HepG2 (cell line): ENCODE measurements around the gene STK11. TPM values are rescaled to one million over a fixed set of nuclear protein-coding genes. Genes with fewer than 3 reads are reported as not detected.

Experiments used
- ATAC-seq: fragments of 200-7000 bp; cut with Tn5 transposase; 3 replicates; pipeline ENCODE4 v1.9.1; 2020; ENCODE audit warnings: mild to moderate bottlenecking, moderate library complexity
- BruUV-seq: library from RNA; stranded (reverse); fragments of 400-500 nt; replicated peaks from 2 replicates; lab custom pipeline; 2021; lab: Mats Ljungman, UMichigan
- CTCF ChIA-PET: fragments of 300-600 bp; formaldehyde crosslinking; extraction: SDS; loops from one replicate; lab custom pipeline; 2021; ENCODE audit warnings: low total read pairs, inconsistent platforms, low intra/inter-chr PET ratio; lab: Yijun Ruan, JAX
- POLR2A ChIA-PET: fragments of 350-600 bp; sonication (Branson Sonifier 250); formaldehyde crosslinking; loops from one replicate; lab custom pipeline; 2020; ENCODE audit warnings: antibody characterized with exemption, inconsistent platforms; lab: Yijun Ruan, JAX
- DNase-seq: peaks from one replicate; pipeline ENCODE4 v3.0.0-alpha.2; 2015; ENCODE audit warnings: low spot score
- FAIRE-seq: peaks from 3 replicates; lab custom pipeline; 2011; peaks lifted over from hg19 to GRCh38; lab: Jason Lieb, UNC
- H2AFZ ChIP-seq: one replicate; pipeline ENCODE4 v1.6.1; 2011; ENCODE audit warnings: low read length, inconsistent platforms
- H3K27ac ChIP-seq: fragments of 300-600 bp; 3 replicates; pipeline ENCODE4 v1.8.0; 2011; ENCODE audit warnings: mixed run types, mild to moderate bottlenecking, mixed read lengths, low read length, inconsistent platforms; ENCODE audit not compliant: insufficient read depth; ENCODE audit errors: extremely low read length
- H3K27me3 ChIP-seq, 2 experiments: fragments of 200-600 bp in 1 of 2; 2 replicates in 1 of 2; 3 replicates in 1 of 2; pipeline versions ENCODE4 v1.6.0 to v1.8.0; 2011; ENCODE audit warnings: low read length in 2 of 2, mild to moderate bottlenecking in 2 of 2, moderate library complexity in 2 of 2, inconsistent platforms in 1 of 2; ENCODE audit not compliant: insufficient read depth in 2 of 2, control insufficient read depth in 1 of 2
- H3K36me3 ChIP-seq, 2 experiments: fragments of 200-600 bp in 1 of 2; replicated peaks in 1 of 2; 2 replicates in 1 of 2; 3 replicates in 1 of 2; pipeline versions ENCODE4 v1.5.1 to v1.8.0; 2011; ENCODE audit warnings: low read length in 2 of 2, inconsistent platforms in 1 of 2; ENCODE audit not compliant: insufficient read depth in 2 of 2, control insufficient read depth in 1 of 2
- H3K4me1 ChIP-seq: 2 replicates; pipeline ENCODE4 v1.5.1; 2012; ENCODE audit warnings: low read length, inconsistent platforms; ENCODE audit not compliant: insufficient read depth
- H3K4me2 ChIP-seq: 2 replicates; pipeline ENCODE4 v1.6.0; 2011; ENCODE audit warnings: low read depth, low read length, inconsistent platforms
- H3K4me3 ChIP-seq, 3 experiments: fragments of 200-600 bp in 1 of 3; sonication (generic), shearing (Covaris generic) in 1 of 3; replicated peaks in 1 of 3; 2 replicates each; pipeline ENCODE4 v1.5.1; 2011 to 2016; ENCODE audit warnings: low read length in 3 of 3, inconsistent platforms in 2 of 3, low read depth in 2 of 3, mild to moderate bottlenecking in 2 of 3, control low read depth in 1 of 3, mixed read lengths in 1 of 3; ENCODE audit not compliant: insufficient read depth in 1 of 3
- H3K79me2 ChIP-seq: one replicate; pipeline ENCODE4 v1.6.1; 2011; ENCODE audit warnings: low read length, inconsistent platforms; ENCODE audit not compliant: insufficient read depth
- H3K9ac ChIP-seq: 2 replicates; pipeline ENCODE4 v1.6.0; 2011; ENCODE audit warnings: mild to moderate bottlenecking, low read depth, low read length, inconsistent platforms; ENCODE audit not compliant: insufficient read depth
- H3K9me3 ChIP-seq: 2 replicates; pipeline ENCODE4 v1.5.1; 2012; ENCODE audit warnings: mild to moderate bottlenecking, low read length
- H4K20me1 ChIP-seq: 2 replicates; pipeline ENCODE4 v1.6.0; 2011; ENCODE audit warnings: inconsistent platforms, mild to moderate bottlenecking, low read length, moderate library complexity; ENCODE audit not compliant: insufficient read depth
- AGO1 ChIP-seq: fragments of 200-400 bp; formaldehyde crosslinking; IDR thresholded peaks from 2 replicates; pipeline ENCODE4 v1.6.1; 2017; ENCODE audit warnings: mild to moderate bottlenecking, low read depth, low read length, moderate library complexity; ENCODE audit not compliant: poor library complexity, severe bottlenecking
- NCOA5 ChIP-seq: sonication (generic); formaldehyde crosslinking; IDR thresholded peaks from 2 replicates; pipeline ENCODE4 v1.4.0; 2020; ENCODE audit warnings: missing genetic modification reagents
- PCBP1 ChIP-seq: fragments of 200-400 bp; formaldehyde crosslinking; IDR thresholded peaks from 2 replicates; pipeline ENCODE4 v1.6.1; 2017; ENCODE audit warnings: mild to moderate bottlenecking, low read depth, low read length, borderline replicate concordance
- POLR2A ChIP-seq, 2 experiments: IDR thresholded peaks; 2 replicates each; pipeline ENCODE4 v1.6.1; 2011; ENCODE audit warnings: low read depth in 2 of 2, low read length in 2 of 2, mild to moderate bottlenecking in 1 of 2, moderate library complexity in 1 of 2; ENCODE audit not compliant: insufficient read depth in 1 of 2
- POLR2G ChIP-seq: fragments of 200-400 bp; formaldehyde crosslinking; IDR thresholded peaks from 2 replicates; pipeline ENCODE4 v1.6.1; 2018; ENCODE audit warnings: mild to moderate bottlenecking, low read depth, low read length, moderate library complexity
- ZNF530 ChIP-seq: sonication (generic); formaldehyde crosslinking; IDR thresholded peaks from 2 replicates; pipeline ENCODE4 v1.5.0; 2020; ENCODE audit warnings: low read depth, mild to moderate bottlenecking, missing genetic modification reagents
- WGBS: methylation state at CpG from one replicate; pipeline ENCODE4 v1.1.6; 2017; ENCODE audit warnings: low lambda C conversion rate; 5-methylcytosine and 5-hydroxymethylcytosine counted together
- in situ Hi-C: cut with HindIII; loops from 2 replicates; pipeline ENCODE4 v1.10.0; 2017; ENCODE audit warnings: low pct_unique_long_range_greater_than_20kb; ENCODE audit not compliant: extremely low pct_ligation_motif_present
- intact Hi-C: fragments of 100-400 bp; cut with micrococcal nuclease; formaldehyde crosslinking; loops from one replicate; pipeline ENCODE4 v1.10.0; 2022; ENCODE audit not compliant: unreplicated experiment
- polyA plus RNA-seq, 8 experiments: library from polyadenylated mRNA; depleted of rRNA in 3 of 8; stranded (reverse) in 7 of 8; unstranded in 1 of 8; fragments of >200 nt; fragmentation: Illumina TruSeq in 4 of 8; extraction: Trizol in 4 of 8; gene quantifications; 2 replicates each; pipeline versions ENCODE4 v1.2.1 to v1.2.3, GENCODE V29; 2011 to 2016; ENCODE audit warnings: low read depth in 4 of 8, missing spikeins in 1 of 8, mixed read lengths in 1 of 8; ENCODE audit not compliant: insufficient read depth in 1 of 8
- total RNA-seq, 5 experiments: library from RNA; depleted of rRNA; stranded (reverse); fragments of >200 nt; fragmentation: Illumina TruSeq; extraction: Trizol; gene quantifications; 2 replicates each; pipeline ENCODE4 v1.2.3, GENCODE V29; 2016; ENCODE audit warnings: low read depth in 1 of 5

STK11 gene
- total and polyA plus RNA-seq, 2 of the 13 experiments (the other 11 are each of a cell fraction or from before 2014, with no cell fraction given): 27.5 to 43.6 TPM

DNA sequence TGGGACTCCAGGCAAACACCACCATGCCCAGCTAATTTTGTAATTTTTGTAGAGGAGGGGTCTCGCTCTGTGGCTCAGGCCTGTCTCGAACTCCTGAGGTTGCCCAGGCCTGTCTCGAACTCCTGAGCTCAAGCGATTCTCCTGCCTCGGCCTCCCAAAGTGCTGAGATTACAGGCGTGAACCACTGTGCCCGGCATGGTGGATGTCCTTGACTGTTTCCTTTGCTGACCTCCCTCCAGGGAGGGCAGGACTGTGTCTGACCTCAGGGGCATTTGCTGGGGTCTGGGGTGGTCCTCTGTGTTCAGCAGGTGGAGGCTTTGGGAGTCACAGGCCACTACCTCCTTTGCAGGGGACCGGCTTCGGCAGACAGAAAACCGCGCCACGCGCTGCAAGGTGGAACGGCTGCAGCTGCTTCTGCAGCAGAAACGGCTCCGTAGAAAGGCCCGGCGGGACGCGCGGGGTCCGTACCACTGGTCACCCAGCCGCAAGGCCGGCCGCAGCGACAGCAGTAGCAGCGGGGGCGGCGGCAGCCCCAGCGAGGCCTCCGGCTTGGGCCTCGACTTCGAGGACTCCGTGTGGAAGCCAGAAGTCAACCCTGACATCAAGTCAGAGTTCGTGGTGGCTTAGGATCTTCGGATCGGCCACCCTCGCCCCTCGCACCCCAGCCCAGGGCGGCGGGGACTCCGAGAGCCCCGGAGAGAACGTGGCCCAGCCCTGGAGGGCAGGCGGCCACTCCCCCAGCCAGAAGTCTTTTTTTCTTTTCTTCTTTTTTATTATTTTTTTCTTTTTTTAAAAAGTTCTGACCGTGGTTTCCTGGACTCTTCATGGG, 51.3 kb downstream of the STK11 start (continued):
- TF ChIP-seq POLR2G (0 out of 2 replicates have a peak, but pooled peaks have one; percentile 26), NCOA5 (CRISPR knock-in tag) (no peak), POLR2A (IDR thresholded peaks at IDR 0.05; ENCODE audit: insufficient read depth in 1 of 2, low read depth in 2 of 2, low read length in 2 of 2) (peak in 1 of 2 experiments; percentile 54; a peak in 2 of 4 replicates)
- TF ChIP-seq, all 625 proteins: peak for 17

DNA sequence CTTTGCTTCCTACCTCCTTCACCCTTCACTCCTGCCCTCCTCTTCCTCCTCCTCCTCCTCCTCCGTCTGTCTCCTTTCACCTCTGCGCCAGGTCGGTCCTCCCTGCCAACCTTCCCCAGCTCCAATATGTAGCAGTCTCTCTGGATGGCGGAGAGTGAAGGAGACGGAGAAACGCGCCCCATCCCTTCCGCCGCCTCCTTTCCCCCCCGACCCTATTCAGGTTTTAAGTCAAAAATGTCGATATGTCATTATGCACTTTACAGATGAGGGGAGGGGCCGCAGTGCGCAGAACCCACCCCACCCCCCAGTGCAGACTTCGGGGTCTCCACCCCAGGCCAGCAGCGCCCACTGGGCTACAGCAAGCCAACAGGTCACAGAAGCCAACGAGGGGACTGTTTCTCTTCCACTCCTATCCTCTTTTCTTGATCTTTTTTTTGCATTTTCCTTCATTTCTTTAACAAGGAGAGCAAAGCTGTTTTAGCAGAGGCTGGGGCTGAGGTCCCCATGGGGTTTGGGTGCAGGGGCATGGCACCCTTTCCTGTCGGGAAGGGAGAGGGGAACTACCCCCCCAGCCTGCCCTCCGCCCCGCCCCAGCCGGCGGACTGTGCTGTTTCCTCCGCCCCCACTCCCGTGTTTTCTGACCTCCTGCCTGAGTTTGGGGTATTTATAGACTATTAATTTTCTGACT, 52.0 kb downstream of the STK11 start:
- Histone ChIP-seq H3K9me3 (no peaks in the 10 kb centered on the region), H3K4me1 (peaks cover 84% of the 10 kb centered on the region), H3K79me2 (peaks cover 21% of the 10 kb centered on the region), H3K27me3 (no peaks in the 10 kb centered on the region), H3K9ac (no peak overlapping the region), H3K27ac (peak overlapping the region; percentile 85), H3K4me2 (peak overlapping the region; percentile 79; the same call in 1 of the 2 replicates), H4K20me1 (peaks cover 53% of the 10 kb centered on the region; the same call in 1 of the 2 replicates), H3K4me3 (no peak overlapping the region), H3K36me3 (peaks cover 18 to 38% of the 10 kb centered on the region in 2 experiments), H2AFZ (no peak overlapping the region)
- DNase-seq (no peak), ATAC-seq (no peak), FAIRE-seq (no peak)
- in situ Hi-C loops: no loop called here
- no TSS peak for BruUV-seq
- no peak for TF ChIP-seq ZNF530 (CRISPR knock-in tag)
- TF ChIP-seq PCBP1: 0 out of 2 replicates have a peak, but pooled peaks have one; percentile 3
- peak; percentile 26 for TF ChIP-seq AGO1
- intact Hi-C loops: no loop called here
- ChIA-PET POLR2A (interaction anchor here (12.8 to 13.7 kb wide), 2 partner anchors 7 to 14 kb away, joined by 464 to 668 read pairs; partner anchors contain the start of genes ATP5F1D and CIRBP), CTCF (no interaction called here)
- 82% methylated on average over 23 of the region's 23 CpGs for WGBS
